ENCODE data around the gene PHACTR2. TPM values are rescaled to one million over a fixed set of nuclear protein-coding genes. Genes with fewer than 3 reads are reported as not detected.
A peak's percentile ranks its signal among the peaks of the same experiment; 100 is the strongest.

PHACTR2 gene
- total and polyA plus RNA-seq, 2 of the 13 experiments (the other 11 are each of a cell fraction or from before 2014, with no cell fraction given), result 11.3 to 28.2 TPM

DNA sequence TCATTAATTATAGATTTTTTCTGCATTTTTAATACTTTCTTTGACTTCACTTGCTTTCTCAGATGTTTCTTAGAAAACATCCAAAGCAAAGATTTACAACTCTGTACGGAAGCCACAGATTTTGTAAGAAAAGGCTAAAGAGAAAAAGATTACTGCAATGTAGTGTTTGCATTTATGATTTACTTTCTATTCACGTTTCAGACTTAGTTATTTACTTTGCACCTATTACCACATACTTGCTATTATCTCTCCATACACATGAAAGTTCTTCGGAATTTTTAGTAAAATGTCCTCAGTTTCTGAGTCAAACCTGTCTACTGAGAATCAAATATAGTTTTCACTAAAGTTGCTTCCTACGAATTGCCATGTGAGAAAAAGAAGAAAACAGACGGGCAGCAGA is 22.2 kb upstream of the PHACTR2 start (continued):
- TF ChIP-seq, protein P1, sequence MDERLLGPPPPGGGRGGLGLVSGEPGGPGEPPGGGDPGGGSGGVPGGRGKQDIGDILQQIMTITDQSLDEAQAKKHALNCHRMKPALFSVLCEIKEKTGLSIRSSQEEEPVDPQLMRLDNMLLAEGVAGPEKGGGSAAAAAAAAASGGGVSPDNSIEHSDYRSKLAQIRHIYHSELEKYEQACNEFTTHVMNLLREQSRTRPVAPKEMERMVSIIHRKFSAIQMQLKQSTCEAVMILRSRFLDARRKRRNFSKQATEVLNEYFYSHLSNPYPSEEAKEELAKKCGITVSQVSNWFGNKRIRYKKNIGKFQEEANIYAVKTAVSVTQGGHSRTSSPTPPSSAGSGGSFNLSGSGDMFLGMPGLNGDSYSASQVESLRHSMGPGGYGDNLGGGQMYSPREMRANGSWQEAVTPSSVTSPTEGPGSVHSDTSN (CRISPR knock-in tag; IDR thresholded peaks at IDR 0.05), result no peak
- TF ChIP-seq, protein P2, sequence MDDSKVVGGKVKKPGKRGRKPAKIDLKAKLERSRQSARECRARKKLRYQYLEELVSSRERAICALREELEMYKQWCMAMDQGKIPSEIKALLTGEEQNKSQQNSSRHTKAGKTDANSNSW (CRISPR knock-in tag; IDR thresholded peaks at IDR 0.05; ENCODE audit: borderline replicate concordance), result no peak
- TF ChIP-seq, protein P3, sequence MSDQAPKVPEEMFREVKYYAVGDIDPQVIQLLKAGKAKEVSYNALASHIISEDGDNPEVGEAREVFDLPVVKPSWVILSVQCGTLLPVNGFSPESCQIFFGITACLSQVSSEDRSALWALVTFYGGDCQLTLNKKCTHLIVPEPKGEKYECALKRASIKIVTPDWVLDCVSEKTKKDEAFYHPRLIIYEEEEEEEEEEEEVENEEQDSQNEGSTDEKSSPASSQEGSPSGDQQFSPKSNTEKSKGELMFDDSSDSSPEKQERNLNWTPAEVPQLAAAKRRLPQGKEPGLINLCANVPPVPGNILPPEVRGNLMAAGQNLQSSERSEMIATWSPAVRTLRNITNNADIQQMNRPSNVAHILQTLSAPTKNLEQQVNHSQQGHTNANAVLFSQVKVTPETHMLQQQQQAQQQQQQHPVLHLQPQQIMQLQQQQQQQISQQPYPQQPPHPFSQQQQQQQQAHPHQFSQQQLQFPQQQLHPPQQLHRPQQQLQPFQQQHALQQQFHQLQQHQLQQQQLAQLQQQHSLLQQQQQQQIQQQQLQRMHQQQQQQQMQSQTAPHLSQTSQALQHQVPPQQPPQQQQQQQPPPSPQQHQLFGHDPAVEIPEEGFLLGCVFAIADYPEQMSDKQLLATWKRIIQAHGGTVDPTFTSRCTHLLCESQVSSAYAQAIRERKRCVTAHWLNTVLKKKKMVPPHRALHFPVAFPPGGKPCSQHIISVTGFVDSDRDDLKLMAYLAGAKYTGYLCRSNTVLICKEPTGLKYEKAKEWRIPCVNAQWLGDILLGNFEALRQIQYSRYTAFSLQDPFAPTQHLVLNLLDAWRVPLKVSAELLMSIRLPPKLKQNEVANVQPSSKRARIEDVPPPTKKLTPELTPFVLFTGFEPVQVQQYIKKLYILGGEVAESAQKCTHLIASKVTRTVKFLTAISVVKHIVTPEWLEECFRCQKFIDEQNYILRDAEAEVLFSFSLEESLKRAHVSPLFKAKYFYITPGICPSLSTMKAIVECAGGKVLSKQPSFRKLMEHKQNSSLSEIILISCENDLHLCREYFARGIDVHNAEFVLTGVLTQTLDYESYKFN (CRISPR knock-in tag; conservative IDR thresholded peaks at IDR 0.05), result 0 out of 2 replicates have a peak, but pooled peaks have one; percentile 15
- TF ChIP-seq KLF11 (CRISPR knock-in tag; IDR thresholded peaks at IDR 0.05) (no peak), ZNF883 (CRISPR knock-in tag; IDR thresholded peaks at IDR 0.05; ENCODE audit: not compliant biosample characterization) (no peak), THAP11 (CRISPR knock-in tag; IDR thresholded peaks at IDR 0.05) (peak; percentile 30; the same call in 1 of the 2 replicates), CAMTA2 (CRISPR knock-in tag; IDR thresholded peaks at IDR 0.05; ENCODE audit: borderline replicate concordance) (no peak), ZNF607 (CRISPR knock-in tag; IDR thresholded peaks at IDR 0.05; ENCODE audit: borderline replicate concordance) (no peak)
- TF ChIP-seq, protein P4, sequence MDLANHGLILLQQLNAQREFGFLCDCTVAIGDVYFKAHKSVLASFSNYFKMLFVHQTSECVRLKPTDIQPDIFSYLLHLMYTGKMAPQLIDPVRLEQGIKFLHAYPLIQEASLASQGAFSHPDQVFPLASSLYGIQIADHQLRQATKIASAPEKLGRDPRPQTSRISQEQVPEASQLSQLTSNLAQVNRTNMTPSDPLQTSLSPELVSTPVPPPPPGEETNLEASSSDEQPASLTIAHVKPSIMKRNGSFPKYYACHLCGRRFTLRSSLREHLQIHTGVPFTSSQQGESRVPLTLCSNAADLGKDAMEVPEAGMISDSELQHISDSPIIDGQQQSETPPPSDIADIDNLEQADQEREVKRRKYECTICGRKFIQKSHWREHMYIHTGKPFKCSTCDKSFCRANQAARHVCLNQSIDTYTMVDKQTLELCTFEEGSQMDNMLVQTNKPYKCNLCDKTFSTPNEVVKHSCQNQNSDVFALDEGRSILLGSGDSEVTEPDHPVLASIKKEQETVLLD (CRISPR knock-in tag; IDR thresholded peaks at IDR 0.05; ENCODE audit: low read depth), result no peak
- TF ChIP-seq, protein P5, sequence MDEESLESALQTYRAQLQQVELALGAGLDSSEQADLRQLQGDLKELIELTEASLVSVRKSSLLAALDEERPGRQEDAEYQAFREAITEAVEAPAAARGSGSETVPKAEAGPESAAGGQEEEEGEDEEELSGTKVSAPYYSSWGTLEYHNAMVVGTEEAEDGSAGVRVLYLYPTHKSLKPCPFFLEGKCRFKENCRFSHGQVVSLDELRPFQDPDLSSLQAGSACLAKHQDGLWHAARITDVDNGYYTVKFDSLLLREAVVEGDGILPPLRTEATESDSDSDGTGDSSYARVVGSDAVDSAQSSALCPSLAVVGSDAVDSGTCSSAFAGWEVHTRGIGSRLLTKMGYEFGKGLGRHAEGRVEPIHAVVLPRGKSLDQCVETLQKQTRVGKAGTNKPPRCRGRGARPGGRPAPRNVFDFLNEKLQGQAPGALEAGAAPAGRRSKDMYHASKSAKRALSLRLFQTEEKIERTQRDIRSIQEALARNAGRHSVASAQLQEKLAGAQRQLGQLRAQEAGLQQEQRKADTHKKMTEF (CRISPR knock-in tag; IDR thresholded peaks at IDR 0.05), result no peak
- TF ChIP-seq, protein P6, sequence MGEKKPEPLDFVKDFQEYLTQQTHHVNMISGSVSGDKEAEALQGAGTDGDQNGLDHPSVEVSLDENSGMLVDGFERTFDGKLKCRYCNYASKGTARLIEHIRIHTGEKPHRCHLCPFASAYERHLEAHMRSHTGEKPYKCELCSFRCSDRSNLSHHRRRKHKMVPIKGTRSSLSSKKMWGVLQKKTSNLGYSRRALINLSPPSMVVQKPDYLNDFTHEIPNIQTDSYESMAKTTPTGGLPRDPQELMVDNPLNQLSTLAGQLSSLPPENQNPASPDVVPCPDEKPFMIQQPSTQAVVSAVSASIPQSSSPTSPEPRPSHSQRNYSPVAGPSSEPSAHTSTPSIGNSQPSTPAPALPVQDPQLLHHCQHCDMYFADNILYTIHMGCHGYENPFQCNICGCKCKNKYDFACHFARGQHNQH (CRISPR knock-in tag; IDR thresholded peaks at IDR 0.05), result no peak
- TF ChIP-seq, protein P7, sequence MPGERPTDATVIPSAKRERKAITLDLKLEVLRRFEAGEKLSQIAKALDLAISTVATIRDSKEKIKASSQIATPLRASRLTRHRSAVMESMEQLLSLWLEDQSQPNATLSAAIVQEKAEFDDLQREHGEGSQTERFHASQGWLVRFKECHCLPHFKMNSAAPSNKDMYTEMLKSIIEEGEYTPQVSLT (CRISPR knock-in tag; IDR thresholded peaks at IDR 0.05; ENCODE audit: borderline replicate concordance, low read depth), result no peak
- TF ChIP-seq, protein P8, sequence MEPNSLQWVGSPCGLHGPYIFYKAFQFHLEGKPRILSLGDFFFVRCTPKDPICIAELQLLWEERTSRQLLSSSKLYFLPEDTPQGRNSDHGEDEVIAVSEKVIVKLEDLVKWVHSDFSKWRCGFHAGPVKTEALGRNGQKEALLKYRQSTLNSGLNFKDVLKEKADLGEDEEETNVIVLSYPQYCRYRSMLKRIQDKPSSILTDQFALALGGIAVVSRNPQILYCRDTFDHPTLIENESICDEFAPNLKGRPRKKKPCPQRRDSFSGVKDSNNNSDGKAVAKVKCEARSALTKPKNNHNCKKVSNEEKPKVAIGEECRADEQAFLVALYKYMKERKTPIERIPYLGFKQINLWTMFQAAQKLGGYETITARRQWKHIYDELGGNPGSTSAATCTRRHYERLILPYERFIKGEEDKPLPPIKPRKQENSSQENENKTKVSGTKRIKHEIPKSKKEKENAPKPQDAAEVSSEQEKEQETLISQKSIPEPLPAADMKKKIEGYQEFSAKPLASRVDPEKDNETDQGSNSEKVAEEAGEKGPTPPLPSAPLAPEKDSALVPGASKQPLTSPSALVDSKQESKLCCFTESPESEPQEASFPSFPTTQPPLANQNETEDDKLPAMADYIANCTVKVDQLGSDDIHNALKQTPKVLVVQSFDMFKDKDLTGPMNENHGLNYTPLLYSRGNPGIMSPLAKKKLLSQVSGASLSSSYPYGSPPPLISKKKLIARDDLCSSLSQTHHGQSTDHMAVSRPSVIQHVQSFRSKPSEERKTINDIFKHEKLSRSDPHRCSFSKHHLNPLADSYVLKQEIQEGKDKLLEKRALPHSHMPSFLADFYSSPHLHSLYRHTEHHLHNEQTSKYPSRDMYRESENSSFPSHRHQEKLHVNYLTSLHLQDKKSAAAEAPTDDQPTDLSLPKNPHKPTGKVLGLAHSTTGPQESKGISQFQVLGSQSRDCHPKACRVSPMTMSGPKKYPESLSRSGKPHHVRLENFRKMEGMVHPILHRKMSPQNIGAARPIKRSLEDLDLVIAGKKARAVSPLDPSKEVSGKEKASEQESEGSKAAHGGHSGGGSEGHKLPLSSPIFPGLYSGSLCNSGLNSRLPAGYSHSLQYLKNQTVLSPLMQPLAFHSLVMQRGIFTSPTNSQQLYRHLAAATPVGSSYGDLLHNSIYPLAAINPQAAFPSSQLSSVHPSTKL (CRISPR knock-in tag; IDR thresholded peaks at IDR 0.05), result peak; percentile 86

All from HepG2 (cell line).